GM21360 (cell line): ENCODE data around the gene KYNU.
A peak's percentile ranks its signal among the peaks of the same experiment; 100 is the strongest.
"Not testable (repeated sequence)": the region's sequence is repeated elsewhere in the genome, so short reads cannot be mapped to it uniquely, and the experiment has no call there.

ENCODE experiments used
- ATAC-seq: cut with Tn5 transposase; IDR thresholded peaks from one replicate; pipeline ENCODE4 v1.9.1; 2021; ENCODE audit warnings: mild to moderate bottlenecking, moderate library complexity; ENCODE audit not compliant: unreplicated experiment

The KYNU gene

DNA sequence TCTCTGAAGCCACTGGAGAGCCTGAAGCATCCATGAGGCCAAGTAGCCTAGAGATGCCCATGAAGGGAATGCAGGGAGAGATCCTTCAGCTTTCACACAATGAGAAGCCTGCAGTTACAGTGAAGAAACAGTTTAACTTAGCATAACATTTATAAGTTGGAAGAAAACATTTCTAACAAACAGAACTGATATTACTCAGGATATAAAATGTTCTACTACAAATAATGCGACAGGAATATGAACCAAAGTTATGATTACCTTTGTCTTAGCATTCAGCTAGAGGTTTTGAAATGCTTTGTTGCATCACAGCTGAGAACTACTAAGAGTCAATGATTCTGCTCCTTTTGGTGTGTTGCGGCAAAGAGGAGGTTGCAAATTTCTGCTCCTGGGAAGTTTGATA lies 6.9 kb upstream of the KYNU start:
- ATAC-seq, result no peak

DNA sequence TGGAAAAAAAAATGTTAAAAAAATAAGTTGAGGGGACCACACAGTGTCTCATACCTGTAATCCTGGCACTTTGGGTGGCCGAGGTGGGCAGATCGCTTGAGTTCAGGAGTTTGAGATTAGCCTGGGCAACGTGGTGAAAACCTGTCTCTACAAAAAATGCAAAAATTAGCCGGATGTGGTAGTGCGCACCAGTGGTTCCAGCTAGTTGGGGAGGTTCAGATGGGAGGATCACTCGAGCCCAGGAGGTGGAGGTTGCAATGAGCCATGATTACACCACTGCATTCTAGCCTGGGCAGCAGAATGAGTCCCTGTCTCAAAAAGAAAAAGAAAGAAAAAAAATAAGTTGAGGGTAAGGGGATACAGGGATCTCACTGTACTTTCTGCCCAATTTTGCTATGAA lies 6.1 kb upstream of the KYNU start:
- ATAC-seq, result no peak

- ATAC-seq, result no peak
These were observed 4.4 kb upstream of the KYNU start for GRCh38 chr2:142872882-142873724.

GRCh38 chr2:142873831-142874287 lies 3.6 kb upstream of the KYNU start:
- ATAC-seq, result no peak

GRCh38 chr2:142874293-142874814 lies 3.1 kb upstream of the KYNU start:
- ATAC-seq, result no peak

- no peak for ATAC-seq
These were observed 2.5 kb upstream of the KYNU start for GRCh38 chr2:142875010-142875409.

DNA sequence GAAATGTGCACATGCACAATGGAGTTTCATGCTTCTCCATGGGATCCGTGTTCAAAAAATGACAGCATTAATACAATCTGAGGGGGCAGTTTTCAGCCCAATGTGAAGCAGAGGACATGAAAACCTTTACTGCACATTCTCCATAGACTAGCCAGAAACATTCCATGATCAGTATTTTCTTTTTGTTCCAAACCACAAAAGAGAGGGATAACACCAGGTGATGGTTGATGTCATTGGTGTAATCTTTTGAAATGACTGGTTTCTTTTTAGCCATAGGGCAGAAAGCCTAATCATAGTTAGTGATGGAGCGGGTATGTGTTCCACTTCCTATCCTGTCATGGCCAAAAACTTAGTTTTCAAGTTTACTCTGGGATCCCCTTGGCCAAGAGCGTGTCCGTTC lies 1.8 kb upstream of the KYNU start:
- ATAC-seq, result no peak

DNA sequence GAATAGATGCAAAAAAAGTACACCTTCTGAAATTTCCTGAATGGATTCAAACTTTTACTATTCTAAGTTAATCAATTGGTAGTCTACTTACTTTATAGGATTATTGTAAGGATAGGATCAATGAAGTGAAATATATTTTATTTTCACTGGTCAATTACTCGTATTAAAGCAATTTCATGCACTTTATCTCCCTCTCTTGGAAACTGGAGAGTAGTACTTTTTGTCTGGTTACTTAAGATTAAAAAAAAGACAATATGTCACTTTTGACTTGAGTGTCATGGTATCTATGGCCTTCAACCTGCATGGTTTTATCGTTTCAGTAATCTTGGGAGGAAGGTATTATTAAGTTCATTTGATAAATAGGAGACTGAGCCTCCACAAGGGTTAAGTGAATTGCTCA lies 1.0 kb upstream of the KYNU start:
- no peak for ATAC-seq

DNA sequence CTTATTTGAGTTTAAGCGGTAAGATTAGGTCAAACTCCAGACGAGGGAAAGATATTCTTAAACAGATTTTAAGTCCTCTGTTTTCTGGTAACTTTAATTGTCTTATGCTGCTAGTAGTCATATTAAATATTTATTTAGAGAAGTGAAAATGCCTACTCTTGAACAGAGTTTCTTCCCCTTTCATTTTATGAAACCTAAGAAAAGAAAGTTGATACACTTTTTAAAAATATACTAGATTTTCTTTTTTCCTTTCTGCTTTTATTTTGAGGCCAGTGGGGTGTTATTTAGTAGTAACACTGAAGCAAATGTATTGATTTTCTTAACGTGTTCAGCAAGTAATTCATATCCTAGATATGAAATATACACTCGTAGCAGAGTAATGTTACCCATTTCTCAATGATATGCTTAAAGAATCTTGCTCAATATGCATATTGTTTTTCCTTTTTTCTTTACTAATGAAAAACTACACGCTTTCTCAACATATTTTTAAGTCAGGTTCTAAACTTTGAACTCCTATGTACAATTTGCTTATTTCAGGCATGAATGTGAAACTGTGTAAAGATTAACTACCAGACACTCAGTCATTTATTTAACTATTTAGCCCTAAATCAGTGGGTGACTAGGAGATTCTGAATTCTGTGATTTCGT lies 691 bp downstream of the KYNU start:
- ATAC-seq, result peak; percentile 25

- ATAC-seq, result no peak
These were observed 1.7 kb downstream of the KYNU start for GRCh38 chr2:142879151-142879550.

- ATAC-seq, result no peak
These were observed 2.8 kb downstream of the KYNU start for GRCh38 chr2:142880279-142880678.

- no peak for ATAC-seq
These were observed 4.2 kb downstream of the KYNU start for GRCh38 chr2:142881619-142882018.

GRCh38 chr2:142882500-142882899 lies 5.0 kb downstream of the KYNU start:
- not testable (repeated sequence) for ATAC-seq

DNA sequence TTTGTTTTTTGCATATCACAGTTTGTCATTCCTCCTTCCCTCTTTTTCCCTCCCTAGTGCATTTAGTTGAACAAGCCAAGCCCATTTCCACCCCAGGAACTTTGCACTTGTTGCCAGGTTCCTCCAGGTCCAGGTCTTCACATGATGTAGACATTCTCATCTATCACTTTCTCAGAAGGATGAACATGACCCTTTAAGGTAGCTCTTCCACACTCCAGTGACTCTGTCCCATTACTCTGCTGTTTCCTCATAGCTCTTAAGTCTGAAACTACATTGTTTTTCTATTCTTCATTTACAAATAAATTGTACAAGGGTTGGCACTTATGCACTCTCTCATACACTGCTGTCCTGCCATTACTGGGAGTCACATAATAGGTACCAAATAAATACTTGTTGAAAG lies 6.1 kb downstream of the KYNU start:
- ATAC-seq, result peak; percentile 45

GRCh38 chr2:142885543-142885942 lies 8.1 kb downstream of the KYNU start:
- no peak for ATAC-seq

DNA sequence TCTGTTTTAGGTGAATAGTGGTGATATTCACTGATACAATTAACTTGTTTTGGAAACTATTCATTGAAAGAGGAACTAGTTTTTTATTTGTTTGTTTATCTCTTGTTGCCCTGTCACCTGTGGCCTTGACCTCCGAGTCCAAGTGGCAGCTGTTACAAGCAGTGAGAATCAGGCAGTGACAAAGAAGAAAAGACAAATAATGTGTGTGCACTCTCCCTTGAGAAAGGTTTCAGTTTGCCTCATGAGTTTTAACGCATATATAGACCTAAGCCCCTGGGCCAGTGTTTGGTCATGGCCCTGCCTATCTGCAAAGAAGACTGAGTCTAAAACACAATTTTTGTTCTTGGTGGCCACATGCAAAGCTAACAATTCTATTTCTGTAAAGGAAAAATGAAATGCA lies 15.3 kb downstream of the KYNU start:
- ATAC-seq, result peak; percentile 99

DNA sequence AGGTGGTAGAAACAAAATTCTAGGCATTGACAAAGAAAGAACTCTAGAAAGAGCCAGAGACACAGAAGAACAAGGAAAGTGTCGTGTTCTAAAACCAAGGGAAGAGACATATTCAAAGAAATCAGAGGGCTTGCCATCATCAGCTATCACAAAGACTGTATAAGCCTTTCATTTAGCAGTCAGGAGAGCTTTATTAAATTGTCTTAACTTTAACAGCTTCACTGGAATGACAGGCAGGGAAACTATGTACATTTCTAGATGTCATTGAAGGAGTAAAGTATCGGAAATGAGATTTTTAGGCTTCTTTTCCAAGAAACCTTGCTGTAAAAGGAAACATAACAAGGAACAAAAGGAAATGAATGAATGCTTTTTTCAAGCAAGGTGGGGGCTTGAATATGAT lies 15.8 kb downstream of the KYNU start:
- ATAC-seq, result no peak

GRCh38 chr2:142897807-142898206 lies 20.3 kb downstream of the KYNU start:
- no peak for ATAC-seq

GRCh38 chr2:142900327-142900726 lies 22.9 kb downstream of the KYNU start:
- ATAC-seq, result not testable (repeated sequence)

GRCh38 chr2:142901780-142902179 lies 24.3 kb downstream of the KYNU start:
- no peak for ATAC-seq

DNA sequence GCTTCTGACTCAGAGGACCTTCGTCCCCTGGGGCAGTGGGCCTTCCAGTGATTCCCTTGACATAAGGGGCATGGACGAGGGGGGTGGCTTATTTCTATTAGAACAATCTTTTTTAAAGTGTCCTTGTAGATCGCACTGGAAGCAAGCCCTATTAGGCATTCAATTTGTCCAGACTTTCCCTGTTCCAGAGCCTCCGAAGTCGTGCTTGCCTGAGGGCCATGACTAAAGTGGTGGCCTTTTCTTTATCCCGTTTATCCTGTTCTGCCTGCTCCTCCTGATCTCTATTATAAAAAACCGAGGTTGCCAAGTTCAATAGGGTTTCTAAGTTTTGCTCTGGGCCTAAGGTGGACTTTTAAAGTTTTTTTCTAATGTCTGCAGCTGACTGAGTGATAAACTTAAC lies 26.3 kb downstream of the KYNU start:
- ATAC-seq, result not testable (repeated sequence)

DNA sequence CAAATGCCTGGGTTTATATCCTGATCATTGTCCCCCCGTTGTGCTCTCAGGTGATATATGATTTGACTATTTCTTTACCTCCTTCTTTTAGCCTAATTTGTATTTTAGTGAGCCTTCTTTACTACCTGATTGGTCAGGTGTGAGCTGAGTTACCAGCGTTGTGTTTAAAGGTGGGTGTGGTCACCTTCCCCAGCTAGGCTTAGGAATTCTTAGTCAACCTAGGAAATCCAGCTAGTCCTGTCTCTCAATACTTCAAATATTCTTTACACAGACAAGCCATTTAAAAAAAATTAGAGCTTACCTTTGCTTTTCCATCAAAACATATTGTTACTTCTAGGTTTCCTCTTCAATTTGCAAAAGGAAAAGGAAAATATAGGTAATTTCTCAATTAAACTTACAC lies 30.2 kb downstream of the KYNU start:
- ATAC-seq, result no peak
